NCI-H1105 (cell line): ENCODE results near the gene SLC28A3.

Source experiments
- DNase-seq: peaks from one replicate; lab custom pipeline; 2025; lab: John Stamatoyannopoulos, UW

SLC28A3 gene

DNA sequence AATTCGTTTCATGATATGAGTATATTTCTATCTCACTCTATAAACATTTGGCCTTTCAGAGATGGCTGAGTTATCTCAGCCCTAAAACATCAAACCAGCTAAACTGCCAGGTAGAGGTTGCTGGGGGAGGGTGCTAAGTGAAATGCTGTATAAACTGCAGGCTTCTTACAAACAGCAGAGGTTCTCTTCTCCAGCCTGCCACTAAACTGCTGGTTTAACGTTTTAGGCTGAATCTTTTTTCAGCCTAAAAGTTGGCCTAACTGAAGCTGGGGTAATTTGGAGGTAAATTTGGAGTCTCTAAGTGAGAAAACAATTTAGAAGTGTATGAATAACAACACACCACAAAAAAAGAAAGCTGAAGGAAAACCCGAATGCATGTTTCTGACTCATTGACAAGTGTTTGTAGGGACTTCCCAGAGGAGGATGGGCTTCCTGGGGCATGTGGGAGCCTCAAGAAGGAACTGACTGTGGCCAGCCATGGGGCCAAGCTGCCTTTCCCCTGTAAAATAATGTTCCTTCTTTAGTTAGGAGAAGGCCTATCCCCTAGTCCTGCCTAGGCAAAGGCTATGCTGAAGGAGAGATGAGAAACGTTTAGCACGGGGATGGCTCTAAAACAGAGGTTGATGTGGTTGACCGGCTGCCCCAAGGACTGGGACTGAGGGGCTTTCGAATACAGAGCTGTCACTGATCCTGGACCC lies 44.3 kb downstream of the SLC28A3 start:
- DNase-seq: no peak

DNA sequence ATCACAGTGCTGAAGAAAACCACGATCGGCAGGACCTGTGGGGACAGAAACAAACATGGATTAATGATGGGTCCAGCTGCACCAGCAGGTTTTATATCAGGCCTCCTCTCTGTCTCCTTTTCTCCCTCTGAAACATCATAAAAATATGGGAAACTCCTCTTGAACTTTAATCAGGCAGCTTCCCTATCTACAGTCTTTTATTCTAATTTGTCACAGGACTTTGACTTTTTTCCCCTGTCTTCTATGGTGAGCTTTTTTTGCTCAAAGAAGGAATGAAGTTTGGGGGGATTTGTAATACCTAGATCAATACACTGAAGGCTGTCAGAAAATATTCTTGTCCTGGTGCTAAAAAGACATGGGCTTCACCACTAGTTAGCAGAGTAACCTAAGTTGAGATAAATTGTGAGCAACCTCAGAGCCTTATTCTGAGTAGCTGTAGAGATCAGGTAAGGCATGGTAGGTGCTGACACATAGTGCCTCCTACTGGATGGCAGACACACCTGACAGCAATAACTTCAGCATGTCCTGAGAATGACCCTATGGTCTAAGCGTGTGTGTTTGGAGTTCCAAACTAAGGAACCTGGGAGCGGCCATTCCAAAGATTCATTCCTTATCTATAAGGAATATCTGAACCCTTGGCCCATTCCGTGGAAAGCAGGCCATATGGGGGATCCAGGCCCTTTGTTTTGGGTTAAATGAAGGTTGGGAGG lies 46.2 kb downstream of the SLC28A3 start:
- DNase-seq: no peak

DNA sequence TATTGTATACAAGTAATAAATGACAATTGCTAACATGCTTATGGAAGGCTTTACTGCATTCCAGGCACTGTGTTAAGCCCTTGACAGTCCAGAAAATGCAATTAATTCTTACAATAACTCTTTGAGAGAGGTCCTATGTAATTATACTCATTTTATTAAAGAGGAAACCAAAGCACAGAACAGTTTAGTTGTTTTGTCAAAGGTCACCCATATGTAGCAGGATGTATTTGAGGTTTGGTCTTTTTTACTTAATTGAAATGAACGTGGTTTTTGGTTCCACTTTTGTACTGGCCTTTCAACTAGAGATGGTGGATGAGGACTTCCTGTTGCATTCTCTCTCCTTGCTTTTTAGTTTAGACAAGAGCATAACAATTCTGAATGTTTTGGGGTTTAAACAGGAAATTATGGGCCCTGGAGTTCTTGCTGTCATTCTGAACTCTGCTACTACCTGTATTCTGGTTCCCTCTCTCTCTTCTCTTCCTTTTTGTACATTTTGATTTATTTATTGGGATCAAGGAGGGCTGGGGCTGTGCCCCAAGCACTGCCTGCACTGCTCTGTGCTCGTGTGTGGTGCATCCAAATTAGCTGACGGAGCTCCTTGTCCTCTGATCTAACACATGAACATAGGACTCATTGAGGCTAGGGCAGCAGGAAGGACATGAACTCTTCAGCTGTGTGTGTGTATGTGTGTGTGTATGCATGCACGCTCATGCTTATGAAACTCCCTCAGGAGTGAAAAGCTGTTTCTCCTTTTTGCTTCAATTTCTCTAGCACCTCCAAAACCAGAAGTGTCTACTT lies 47.4 kb downstream of the SLC28A3 start:
- no peak for DNase-seq

DNA sequence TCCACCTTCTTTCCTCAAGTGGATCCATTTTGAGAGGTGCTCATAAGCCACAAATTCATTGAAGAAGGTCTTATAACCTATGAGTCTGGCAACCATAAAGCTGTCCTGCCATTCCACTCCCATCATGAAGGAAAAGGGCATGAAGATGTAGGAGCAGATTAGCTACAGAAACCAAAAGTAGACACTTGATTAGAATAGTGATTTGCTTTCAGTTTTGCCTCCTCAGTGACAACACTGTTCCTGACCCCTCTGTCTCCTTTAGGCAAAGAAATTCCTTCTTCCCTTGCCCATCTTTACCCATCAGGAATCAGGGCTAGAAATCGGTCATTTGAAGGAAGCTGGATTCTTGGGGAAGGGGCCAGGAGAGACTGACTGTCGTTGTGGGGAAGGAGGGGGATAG lies 55.2 kb downstream of the SLC28A3 start:
- no peak for DNase-seq

DNA sequence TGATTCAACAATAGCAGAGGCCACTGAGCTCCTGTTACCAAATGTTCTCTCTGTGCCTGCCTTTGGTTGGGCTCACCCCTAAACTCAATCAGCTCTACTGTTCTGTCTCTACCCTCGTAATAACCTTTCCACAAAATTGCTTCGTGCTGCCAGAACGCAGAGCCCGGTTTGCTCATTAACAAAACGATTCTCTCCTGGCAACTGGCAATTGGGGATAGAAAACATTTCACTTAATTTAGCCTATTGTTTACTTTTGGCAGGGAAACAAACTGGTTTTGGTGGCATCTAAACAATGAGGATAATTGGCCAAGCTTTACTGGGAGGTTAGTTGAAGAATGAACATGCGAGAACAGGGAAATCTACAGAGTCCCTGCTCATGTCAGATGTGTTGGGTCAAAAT lies 56.6 kb downstream of the SLC28A3 start:
- peak; percentile 58 for DNase-seq

DNA sequence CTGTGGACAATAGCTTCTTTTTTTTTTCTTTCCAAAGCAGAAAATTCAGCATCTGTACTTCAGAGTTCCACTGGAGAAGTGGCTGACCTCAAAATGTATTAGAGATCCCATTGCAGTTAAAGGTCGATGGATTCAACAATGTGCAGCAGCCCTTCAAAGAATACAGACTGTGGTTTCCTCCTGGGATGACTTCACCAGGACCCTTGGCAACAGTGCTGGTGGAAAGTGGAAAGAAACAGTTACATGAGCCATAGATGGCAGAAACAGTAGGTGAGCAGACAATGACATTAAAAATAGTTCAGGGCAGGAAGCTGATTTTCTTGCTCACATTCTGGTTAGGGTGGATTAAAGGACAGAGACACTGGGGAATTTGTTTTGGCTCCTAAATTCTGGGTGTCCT lies 62.4 kb downstream of the SLC28A3 start:
- DNase-seq: no peak

DNA sequence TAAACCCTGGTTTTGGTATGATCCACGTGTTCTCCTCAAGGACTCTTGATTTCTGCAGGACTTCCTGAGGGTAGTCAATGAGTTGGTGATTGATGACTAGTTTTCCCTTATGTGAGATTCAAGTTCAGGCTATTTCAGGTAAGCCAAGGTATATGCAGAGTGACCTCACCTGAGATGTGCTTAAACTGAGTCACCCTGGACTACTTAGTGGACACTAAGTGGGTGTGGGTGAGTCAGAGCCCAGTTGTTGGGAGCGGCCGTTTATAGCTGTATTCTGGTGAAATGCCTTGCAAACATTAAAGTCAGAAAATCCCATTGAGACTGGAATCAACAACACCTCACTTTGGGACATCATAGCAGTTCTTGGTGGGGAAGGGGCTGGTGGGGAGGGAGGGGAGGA lies 62.9 kb downstream of the SLC28A3 start:
- DNase-seq: no peak

DNA sequence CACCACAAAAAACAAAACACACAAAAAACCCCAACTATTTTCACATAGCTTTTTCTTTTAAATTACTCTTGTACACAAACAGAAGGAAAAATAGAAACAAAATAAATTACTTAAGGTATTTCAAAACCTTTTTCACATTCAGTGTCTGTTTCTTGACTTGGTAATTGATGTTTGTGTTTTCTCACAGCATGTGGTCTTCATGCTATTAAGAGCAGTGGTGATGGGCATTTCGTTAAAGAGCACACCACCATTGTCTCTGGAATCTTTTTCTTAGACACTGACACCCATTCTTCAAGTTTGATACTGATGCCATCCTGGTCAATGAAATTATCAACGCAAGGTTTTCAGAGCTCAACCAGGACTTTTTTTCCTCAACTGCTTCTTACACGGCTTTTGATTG lies 63.8 kb downstream of the SLC28A3 start:
- DNase-seq: no peak

DNA sequence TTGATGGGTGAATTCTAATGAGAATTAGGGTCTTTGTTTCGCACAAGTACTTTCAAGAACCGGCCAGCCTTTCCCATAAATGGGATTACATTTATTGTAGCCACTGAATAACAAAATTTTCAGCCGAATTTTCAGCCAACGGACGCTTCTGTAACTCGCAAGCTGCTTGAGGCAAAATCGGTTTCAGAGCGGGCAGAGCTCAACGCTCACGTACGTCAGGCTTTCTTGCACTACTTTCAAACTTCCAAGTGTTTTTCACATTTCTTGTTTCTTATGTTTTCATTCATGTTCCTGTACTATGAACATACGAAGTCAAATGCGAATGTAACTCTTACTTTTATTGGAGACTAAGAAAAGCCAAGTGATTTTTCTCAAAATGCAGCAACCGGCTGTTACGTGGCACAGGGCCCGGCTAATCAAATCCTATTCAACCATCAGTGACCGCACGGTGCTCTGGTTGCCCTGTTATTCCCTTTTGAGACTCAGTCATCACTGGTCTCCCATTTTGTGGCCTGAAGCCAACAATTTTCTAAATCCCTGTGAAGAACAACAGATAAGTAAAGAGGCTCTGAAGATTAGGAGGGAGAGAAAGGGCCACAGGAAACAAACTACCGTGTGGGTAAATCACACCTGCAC lies 68.5 kb downstream of the SLC28A3 start:
- no peak for DNase-seq

DNA sequence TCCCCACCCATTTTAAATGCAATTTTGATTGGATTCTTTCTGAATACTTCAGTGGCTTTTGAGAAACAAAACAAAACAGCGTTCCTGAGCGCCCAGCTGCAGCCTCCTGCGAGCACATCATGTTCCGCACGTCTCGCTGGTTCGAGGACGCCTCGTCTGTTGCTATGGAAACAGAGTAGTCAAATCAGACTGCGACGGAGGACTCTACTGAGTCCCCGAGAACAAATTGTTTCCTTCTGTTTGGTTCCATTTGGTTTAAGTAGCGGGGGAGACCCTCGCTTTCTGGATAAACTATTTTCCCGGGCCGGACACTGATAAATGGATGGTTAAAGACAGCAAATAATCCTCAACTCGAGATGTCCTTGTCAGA lies 69.0 kb downstream of the SLC28A3 start:
- no peak for DNase-seq

DNA sequence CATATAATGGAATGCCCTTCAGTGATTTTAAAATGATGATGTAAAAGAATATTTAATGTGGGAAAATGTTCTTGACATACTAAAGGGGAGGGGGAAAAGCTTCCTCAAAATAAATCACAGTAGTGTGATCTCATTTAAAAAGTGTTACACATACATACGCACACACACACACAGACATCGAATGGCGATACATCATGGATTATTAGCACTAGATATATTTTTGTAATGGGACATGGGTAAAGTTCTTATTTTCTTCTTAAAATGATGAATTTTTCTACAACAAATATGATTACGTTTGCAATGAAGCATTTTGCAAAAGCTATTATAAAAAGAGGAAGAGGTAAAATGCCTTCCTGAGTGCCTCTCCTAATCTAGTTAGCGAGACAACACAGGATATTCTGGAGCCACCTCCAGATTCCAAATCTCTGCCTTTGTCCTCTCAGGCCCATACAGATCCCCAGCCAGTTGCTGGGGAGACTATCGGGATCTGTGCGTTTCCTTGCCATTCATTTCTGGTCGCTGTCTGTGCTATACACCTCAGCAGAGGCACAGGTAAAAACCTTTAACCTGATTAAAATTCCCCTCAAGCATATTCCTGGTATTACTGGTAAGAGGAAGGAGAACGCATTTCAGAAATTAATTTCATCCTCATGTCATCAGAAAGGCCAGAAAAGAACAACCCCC lies 69.6 kb downstream of the SLC28A3 start:
- DNase-seq: no peak

DNA sequence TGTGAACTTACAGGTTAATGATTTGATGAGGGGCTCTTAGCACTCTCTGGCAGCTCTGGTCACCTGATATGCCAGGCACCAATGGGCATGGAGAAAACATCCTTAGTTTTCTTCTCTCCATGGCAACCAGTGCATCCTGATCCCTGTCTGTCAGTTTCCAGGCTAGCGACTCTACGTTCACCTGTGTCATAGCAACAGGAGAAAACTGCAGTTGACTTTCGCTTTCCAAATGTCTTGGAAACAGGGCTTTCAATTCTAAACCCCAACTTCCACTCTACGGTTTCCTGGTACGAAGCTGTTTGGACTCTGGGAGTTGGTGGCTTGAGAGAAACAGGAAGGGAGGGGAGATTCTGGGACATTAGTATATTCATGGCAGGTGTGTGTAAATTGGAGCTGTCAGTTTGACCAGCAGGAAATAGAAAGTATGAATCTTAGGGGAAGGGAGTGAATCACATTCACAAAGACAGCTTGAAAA lies 74.4 kb downstream of the SLC28A3 start:
- DNase-seq: peak; percentile 68

DNA sequence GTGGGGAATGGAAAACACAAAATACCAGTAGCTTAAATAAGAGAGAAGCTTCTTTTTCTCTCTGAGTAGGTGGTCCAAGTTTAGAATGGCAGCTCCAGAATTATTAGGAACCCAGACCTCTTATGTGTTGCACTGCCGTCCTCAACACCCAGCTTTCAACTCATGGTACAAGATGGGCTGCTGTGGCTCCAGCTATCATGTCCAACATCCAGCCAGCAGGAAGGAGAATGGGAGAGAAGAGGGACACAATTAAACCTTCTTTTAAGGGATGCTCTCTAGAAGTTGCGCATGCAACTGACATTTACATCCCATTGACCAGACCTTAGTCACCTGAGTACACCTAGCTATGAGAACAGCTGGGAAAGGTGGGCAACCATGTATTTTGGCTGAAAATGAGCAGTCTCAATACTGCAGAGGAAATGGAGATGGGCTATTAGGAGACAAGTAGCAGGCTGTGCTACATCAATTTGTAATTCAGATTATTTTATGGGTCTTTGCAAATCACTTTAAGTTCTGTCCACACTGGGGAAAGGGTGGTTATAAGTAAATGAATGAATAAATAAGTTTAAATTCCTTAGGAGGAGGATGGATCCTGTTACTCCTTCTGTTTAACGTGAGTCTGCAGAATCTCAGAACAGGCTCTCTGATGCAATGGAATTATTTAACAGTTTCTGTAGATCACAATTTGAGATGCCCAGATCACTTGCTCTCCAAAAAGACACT lies 76.1 kb downstream of the SLC28A3 start:
- DNase-seq: no peak

DNA sequence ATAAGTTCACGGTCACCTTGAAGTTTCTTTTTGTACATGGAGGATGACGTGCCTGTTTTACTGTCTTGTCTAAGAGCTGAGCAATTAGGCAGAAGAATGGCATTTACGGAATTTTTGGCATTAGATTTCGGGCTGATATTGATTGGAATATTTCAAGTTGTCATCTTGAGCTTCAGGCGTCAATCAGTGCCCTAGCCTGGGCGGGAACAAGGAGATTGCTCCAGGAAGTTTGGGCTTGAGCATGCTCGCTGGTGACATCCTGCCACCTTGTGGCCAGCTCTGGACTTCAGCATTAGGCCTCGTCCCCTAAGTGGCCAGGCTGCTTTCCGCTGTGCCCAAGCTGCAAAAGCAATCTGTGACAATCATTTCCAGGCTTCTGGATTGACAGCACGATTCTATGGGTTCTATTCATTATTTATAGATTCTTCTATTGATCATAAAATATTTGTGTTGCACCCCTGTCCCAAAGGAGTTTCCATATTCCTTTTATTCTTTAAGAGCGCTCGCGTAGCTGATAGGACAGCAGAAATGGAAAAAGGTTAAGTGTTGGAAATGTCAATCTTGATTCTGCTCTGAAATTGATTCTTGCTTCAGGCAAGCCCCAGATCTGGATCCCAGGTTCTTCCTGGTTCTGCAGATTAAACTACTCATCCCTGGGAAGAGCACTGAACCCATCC lies 79.3 kb downstream of the SLC28A3 start:
- DNase-seq: peak; percentile 63

DNA sequence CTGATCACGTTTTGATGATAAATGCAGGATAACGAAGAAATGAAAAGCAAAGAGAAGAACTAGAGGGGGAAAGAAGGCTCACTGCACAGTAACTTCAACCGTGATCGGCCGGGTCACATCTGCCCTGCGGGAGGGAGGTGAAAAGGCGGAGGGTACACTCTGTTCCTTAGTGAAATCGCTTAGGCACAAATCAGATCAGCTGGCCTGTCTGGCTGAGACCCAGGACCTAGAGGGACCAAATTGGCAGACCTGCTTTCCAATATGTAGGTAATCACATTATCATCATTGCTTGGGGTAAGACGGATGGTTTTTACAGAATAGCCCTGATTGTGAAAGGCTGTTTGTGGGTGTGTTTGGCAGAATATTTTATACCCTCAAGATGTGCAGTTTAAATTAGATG lies 82.2 kb downstream of the SLC28A3 start:
- no peak for DNase-seq

DNA sequence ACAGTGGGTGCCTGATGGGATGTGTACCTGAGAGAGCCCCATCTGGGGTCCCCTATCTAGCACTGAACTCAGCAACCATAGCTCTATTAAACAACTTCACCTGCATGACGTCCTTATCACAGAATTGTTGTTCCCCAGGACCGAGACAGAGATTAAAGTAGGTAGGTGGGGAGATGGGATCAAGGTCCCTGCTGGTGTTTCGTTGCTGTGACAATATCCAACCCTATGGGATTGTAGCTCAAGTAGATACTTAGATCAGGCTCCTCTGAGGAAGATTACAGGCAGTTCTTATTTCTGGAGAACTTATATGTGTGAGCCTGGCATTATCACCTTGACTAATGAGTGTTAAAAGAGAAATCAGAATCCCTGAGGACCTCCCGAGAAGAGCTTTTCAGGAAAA lies 84.9 kb downstream of the SLC28A3 start:
- DNase-seq: no peak

DNA sequence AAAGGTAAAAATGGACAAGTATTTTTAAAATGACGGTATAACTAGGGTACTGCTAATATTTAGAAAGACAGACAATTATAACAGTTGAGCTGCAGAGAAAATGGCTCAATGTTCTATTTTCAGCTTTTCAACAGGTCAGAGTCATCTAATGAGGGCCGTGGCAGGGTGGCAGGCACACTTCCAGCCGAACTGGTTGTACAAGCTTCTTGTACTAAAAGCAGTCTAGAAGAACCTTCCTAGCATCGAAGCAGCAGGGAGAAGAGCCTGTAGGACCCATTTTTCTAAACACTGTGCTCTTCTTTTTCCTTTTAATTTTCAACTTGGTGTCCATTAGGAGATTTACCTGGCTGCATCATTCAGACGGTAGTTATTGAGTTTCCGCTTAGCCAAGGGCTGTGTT lies 85.6 kb downstream of the SLC28A3 start:
- no peak for DNase-seq

DNA sequence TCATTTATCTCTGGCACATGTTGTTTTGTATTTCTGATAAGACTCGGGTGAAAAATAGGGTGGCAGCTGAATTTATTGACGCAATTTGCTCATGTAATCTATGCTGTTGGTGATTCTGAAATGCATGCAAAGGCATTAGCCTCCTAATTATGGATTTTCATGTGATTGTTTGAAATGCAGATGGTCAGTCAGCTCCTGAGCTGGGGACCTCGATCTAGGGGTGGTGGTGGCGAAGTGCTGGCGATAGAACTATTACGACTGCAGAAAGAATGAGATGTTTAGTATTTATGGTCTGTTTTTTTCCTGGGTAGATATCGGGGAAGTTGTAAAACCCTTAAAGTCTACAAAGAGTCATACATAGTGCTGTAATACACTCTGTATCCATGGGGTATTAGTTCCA lies 88.6 kb downstream of the SLC28A3 start:
- DNase-seq: no peak

DNA sequence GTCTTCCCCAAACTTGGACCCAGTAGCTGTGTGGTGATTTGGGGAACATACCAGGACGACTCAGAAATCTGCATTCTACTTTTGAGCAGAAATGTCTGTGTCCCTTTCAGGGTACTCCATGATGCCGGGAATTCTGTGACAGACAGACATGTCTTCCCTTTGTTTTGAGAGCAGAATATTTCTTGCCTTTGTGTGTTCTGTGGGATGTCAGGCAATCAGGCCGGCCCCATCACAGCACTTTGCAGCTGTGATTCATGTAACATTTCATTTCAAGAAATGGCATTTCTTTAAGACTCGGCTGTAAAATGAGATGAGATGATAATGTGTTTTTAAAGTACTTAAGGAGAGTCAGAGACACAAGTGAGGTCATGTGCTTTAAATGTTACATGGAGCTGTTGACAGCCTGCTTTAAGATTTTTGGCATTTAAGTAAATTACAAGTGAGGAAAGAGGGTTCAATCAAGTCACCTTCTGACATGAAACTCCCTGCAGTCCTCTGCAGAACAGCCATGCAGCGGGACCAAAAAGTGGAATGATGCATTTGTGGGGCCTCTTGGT lies 98.7 kb downstream of the SLC28A3 start:
- DNase-seq: no peak

DNA sequence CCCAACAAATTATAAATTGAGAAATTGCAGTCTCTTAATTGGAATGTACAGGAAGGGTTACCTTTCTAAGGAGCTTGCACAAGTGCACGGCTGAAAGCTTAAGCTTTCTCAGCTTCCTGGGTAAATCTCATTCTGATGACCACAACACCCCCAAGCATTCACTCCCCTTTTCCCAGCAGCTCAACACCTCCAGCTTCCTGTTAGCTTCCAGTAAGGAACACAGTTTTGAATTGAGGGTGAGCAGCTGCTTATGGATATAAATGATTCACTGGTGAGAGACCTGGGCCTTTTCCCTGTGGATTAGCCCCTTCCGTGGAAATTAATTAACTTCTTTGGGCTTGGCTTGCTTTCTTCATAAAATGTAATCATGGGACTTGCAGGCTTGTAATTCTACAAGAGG lies 101.2 kb downstream of the SLC28A3 start:
- DNase-seq: no peak
